HG03565 (cell line): ENCODE data around the gene PCBP3.
"Not testable (repeated sequence)": the region's sequence is repeated elsewhere in the genome, so short reads cannot be mapped to it uniquely, and the experiment has no call there.

ENCODE experiments used
- ATAC-seq: cut with Tn5 transposase; IDR thresholded peaks from one replicate; pipeline ENCODE4 v1.9.1; 2021; ENCODE audit warnings: mild to moderate bottlenecking, moderate library complexity; ENCODE audit not compliant: unreplicated experiment

The PCBP3 gene

GRCh38 chr21:45836694-45837670 is 193.5 kb downstream of the PCBP3 start:
- no peak for ATAC-seq

GRCh38 chr21:45837936-45838335 is 194.4 kb downstream of the PCBP3 start:
- no peak for ATAC-seq

DNA sequence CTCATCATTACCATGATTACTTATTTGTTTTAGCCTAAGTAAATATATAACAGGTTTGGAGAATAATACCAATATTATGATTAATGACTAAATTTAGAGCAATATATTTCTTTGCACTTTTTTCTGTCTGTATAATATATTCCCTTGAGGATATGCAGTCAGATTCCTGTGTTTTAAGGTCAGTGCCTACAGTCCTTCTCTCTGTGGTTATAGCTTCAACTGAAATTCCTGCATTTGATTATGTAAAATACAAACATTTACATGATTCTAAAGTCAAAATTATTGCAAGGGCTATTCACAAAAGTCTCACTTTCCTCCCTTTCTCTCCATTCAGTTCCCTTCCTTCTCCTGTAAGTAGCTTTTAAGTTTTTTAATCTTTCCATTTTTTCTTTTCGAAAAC is 195.1 kb downstream of the PCBP3 start:
- no peak for ATAC-seq

DNA sequence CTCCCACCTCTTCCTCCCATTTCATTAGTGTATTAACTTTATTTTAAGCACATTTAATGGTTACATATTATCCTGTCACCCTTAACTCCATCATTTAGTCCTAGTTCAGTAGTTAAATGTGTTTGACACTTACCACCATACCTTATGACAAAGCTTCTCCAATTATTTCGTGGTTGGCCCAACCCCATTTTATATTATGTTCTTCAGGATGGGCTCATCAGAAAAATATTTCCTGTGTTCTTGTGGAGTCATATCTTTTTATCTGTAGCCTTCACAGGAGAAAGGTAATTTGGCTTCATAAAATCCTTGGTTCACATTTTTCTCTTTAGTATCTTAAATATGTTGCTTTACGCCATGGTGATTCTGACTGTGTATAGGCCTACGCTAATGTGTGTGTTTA is 195.7 kb downstream of the PCBP3 start:
- no peak for ATAC-seq

- ATAC-seq: no peak
Measured at GRCh38 chr21:45841033-45841432, 197.5 kb downstream of the PCBP3 start.

GRCh38 chr21:45843426-45843825 is 199.9 kb downstream of the PCBP3 start:
- no peak for ATAC-seq

GRCh38 chr21:45844181-45844580 is 200.7 kb downstream of the PCBP3 start:
- ATAC-seq: no peak

DNA sequence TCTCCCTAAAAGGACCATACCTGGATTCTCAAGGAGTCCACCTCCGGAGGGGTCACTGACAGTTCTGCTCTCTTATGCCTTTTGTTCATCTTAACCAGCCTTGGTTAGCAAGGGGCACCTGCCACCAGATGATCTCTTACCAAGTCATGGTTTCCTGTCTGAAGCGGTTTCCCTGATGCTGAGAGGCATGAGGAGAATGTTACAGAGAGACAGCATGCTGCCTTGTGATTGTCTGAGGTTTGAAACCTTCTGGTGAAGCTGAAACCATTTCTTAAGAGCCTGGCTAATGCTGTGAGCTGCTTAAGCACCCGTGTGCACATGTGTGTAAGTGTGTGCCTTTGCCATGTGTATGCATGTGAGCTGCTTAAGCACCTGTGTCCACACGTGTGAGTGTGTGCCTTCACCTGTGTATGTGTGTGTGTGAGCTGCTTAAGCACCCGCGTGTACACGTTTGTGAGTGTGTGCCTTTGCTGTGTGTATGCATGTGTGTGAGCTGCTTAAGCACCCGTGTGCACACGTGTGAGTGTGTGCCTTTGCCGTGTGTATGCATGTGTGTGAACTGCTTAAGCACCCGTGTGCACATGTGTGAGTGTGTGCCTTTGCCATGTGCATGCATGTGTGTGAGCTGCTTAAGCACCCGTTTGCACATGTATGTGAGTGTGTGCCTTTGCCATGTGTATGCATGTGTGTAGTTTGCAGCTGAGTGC is 201.7 kb downstream of the PCBP3 start:
- ATAC-seq: no peak

GRCh38 chr21:45845770-45846090 is 202.2 kb downstream of the PCBP3 start:
- ATAC-seq: no peak

DNA sequence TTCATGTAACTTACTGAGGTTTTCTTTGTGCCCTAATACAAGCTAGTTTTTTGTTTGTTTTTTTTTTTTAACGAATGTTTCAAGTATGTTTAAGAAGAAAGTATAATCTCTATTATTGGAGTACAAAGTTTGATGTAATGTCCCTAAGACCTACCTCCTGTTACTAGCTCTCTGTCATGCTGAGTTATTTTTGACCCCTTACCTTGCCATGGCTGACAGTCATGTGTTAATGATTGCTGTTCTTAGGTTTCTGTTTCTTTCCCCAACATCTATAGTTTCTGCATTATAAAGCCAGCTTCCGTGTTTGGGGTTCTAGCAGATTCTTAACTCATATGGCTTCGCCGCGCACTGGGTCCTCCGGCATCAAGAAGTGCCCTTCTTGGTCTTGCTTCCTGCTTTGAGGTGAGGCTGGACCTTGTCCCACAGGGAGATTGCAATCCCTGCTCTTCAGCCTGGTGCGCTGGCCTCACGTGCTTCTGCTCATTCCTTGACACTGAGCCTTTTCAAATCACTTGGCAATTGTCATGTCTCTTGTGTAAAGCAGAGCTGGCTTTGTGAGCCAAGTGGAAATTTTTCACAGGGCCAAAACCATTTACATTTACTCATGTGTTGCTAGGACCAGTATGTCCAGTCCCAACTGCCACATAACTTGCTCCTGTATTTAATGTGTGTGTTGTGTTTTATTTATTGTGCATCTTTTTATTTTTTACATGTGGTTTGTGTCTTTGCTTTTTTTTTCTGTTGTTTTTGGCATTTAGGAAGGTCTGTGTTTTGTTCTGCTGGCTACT is 203.0 kb downstream of the PCBP3 start:
- ATAC-seq: no peak

DNA sequence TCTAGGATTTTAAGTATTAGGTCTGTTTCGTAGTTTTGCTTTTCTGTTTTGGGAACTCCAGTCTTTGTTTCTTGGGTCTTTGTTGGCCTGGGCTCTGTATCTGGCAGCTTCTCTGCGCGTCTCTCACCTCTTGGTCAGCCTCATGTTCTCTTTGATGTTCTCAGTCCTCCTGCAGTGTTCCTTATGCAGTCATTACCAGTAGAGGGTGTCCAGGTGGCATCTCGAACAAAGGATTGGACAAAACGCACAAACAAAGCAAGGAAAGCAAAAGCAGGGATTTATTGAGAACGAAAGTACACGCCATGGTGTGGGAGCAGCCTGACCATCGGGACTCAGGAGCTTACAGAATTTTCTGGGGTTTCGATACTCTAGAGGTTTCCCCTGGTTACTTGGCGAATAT is 204.3 kb downstream of the PCBP3 start:
- ATAC-seq: no peak

DNA sequence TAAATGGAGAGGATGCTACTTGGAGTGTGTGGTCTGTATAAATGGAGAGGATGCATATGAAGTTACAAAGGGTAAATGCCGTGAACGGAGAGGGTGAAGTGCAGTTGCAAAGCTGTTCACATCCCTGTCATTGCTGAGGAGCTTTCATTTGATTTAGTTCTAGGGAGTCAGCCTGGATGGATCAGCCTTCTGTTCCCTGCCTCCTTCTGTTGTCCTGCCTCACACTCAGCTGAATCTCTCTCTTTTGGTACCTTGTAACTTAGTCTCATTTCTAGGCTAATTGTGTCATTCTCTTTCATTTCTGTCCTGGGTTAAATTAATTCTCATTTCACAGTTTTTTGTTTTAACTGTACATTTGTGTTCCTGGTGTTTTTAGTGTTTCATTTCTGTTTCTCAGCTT is 204.8 kb downstream of the PCBP3 start:
- ATAC-seq: no peak

- no peak for ATAC-seq
Measured at GRCh38 chr21:45848805-45849204, 205.3 kb downstream of the PCBP3 start.

DNA sequence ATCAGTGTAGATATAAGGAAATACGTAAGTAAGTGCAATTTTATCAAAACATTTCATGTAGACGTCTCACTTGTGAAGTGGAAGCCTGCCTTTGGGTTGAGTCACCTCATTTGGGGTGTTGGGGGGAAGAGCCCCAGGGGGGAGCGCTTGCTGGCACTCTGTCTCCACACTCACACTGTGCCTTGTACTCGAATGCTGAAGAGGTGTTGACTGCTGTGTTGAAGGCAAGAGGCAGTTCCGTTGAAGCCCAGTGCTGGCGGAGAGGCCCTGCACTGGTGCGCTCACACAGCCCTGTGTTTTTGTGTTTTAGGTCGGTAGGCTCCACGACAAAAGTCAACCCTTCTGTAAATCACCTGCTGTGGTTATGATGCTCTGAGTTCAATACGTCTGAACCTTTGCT is 206.1 kb downstream of the PCBP3 start:
- no peak for ATAC-seq

DNA sequence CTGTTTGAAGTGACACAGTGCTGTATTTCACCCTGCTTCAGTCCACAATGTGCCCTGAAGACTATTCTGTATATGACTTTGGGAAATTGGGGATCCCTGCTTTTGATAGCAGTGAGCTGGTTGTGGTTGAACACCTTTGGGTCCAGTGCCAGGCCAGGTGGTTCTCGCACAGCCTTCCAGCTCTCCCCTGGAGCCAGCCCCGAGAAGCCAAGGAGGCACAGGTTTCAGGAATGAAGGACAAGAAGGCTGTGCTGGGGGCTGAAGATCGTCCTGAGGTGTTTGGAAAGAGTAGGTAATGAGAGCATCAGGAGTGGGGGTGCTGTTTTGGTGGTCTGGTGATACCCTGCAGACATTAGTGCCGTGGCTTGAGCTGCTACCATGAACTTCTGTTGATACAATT is 206.7 kb downstream of the PCBP3 start:
- no peak for ATAC-seq

DNA sequence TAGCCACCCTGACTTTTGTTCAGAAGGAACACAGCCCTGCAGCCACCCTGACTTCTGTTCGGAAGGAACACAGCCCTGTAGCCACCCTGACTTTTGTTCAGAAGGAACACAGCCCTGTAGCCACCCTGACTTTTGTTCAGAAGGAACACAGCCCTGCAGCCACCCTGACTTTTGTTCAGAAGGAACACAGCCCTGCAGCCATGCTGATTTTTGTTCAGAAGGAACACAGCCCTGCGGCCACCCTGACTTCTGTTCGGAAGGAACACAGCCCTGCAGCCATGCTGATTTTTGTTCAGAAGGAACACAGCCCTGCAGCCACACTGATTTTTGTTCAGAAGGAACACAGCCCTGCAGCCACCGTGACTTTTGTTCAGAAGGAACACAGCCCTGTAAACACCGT is 208.9 kb downstream of the PCBP3 start:
- ATAC-seq: not testable (repeated sequence)

DNA sequence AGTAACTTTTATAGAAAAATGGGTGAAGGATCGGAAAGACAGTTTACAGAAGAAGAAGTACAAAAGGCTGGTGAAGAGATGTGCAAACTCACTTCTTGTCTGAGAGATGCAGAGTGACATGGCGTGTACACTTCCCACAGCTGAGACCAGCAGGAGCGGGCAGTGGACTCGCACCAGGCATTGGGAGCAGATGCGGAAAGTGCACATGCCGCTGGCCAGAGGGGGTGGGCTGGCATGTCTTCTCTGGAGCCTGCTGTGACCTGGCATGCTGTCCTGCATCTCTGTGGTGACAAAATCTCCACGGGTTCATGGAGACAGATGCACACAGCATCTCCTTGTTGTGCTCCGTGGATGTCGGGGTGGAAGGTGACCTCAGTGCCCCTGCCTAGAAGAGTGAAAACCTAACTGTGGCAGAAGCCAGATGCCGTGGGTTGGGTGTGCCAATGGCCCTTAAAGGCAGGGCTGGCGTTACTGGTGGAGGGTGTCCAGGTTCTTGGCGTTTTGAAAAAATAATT is 209.4 kb downstream of the PCBP3 start:
- ATAC-seq: no peak

- no peak for ATAC-seq
Measured at GRCh38 chr21:45853703-45854342, 210.3 kb downstream of the PCBP3 start.

DNA sequence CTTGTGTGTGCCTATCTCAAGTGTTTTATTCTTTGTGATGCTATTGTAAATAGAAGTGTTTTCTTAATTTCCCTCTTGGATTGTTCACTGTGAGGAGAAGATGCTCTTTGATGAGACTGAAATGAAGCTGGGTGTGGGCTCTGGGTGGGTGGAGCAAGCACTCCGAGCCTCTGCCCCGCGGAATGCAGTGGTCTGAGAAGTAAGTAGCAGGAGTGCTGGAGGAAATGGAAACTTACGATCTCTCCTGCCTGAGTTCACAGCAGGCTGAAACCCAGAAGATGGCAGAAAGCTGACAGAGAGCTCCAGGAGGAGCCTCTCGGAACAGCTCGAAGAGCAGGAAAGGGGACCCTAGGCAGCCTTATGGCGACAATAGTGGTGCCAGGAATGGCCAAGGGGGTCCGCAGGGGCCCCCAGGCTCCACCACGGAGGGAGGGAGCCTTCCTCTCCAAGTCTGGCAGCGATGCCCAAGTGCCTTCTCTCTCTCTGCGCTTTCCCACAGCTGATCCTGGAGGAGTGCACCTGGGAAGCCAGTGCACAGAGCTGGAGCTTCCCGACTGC is 211.2 kb downstream of the PCBP3 start:
- ATAC-seq: no peak

DNA sequence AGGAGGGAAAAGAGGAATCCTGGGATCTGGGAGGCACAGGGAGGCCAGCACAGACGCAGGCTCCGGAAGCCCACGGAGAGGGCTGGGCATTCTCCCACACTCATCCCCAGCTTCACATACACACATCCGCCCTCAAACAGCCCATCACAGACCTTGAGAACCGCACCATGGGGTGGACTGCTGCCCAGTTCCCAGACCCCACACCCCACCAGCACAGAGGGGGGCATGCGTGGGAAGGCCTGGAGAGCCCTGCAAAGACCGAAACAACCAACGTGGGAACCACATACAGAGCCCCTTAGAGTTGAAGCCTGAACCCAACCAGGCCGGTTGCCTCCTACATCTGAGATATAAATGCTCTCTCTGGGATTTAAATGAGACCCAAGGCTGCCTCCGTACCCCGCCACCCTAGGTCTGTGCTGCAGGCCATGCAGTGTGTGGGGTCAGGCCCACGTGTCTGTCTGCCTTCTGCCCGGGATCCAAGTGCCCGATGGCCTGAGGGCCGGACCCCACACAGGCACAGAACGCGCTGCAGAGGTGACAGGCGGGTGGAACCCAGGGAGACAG is 211.8 kb downstream of the PCBP3 start:
- no peak for ATAC-seq
